Measurements from ENCODE around the gene UNC80. TPM values are rescaled to one million over a fixed set of nuclear protein-coding genes. Genes with fewer than 3 reads are reported as not detected.

Gene UNC80
- total RNA-seq, 2 experiments from 2014 or later: not detected

GRCh38 chr2:209986415-209986814 lies 214.8 kb downstream of the UNC80 start:
- H3K4me1 Mint-ChIP-seq (ENCODE audit: low read depth): peaks cover 3% of the 10 kb centered on the region
- CTCF ChIA-PET: interaction anchor here (1.6 kb wide), 1 partner anchor 213 kb away, joined by 5 read pairs; no protein-coding TSS in a partner anchor
- no peak overlapping the region for H3K4me3 Mint-ChIP-seq
- no peak overlapping the region for H3K27ac Mint-ChIP-seq
- no peaks in the 10 kb centered on the region for H3K9me3 Mint-ChIP-seq
- no peak for DNase-seq
- intact Hi-C loops (cut with micrococcal nuclease): no loop called here
- H3K36me3 Mint-ChIP-seq (ENCODE audit: low read depth): no peaks in the 10 kb centered on the region
- H3K27me3 Mint-ChIP-seq (ENCODE audit: low read depth): peaks cover 11% of the 10 kb centered on the region

DNA sequence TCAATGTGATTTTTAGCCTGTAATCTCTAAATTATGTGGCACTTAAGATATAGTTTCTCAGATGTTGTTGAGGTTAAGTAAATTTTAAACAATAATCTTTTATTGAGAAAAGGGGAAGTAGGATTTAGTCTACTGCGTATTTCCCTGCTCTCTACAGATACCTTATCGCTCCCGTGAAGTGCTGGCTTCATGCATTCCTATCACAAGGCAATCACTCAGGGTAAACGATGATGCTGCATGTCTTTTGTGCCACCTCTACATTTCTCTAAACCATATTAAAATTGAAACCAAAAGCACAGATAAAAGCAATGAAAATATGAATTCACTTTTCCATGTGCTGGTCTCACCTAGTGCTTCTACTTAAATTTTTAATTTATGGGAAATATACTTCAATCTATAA lies 216.4 kb downstream of the UNC80 start:
- H3K4me1 Mint-ChIP-seq (ENCODE audit: low read depth): peaks cover 3% of the 10 kb centered on the region
- no peak for DNase-seq
- H3K36me3 Mint-ChIP-seq (ENCODE audit: low read depth): no peaks in the 10 kb centered on the region
- no peak overlapping the region for H3K27ac Mint-ChIP-seq
- intact Hi-C loops (cut with micrococcal nuclease): no loop called here
- CTCF ChIA-PET: interaction anchor here (1.1 to 1.6 kb wide), 2 partner anchors 211 to 653 kb away, joined by 3 to 5 read pairs; no protein-coding TSS in a partner anchor
- H3K27me3 Mint-ChIP-seq (ENCODE audit: low read depth): peaks cover 11% of the 10 kb centered on the region
- H3K4me3 Mint-ChIP-seq: no peak overlapping the region
- H3K9me3 Mint-ChIP-seq: no peaks in the 10 kb centered on the region

DNA sequence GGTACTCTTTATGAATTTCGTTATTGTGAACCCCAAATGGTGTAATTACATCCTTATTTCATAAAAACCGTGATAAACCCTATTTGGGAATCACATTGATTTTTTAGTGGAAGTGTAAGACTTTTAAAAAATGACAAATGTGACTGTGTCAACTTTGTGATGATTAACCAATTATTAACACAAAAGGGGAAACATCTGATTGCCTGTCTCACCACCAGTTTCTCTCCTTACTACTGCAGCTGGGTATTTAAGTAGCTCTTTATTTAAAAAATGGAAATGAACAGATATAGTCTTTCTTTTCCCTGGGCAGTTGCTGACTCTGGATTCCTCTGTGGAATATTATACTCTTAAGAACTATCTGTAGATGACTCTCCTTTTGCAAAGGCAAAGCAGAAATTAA lies 219.2 kb downstream of the UNC80 start:
- CTCF ChIA-PET: interaction anchor here (0.6 to 1.4 kb wide), 3 partner anchors 13 to 544 kb away, joined by 3 to 4 read pairs (median 3); no protein-coding TSS in a partner anchor

DNA sequence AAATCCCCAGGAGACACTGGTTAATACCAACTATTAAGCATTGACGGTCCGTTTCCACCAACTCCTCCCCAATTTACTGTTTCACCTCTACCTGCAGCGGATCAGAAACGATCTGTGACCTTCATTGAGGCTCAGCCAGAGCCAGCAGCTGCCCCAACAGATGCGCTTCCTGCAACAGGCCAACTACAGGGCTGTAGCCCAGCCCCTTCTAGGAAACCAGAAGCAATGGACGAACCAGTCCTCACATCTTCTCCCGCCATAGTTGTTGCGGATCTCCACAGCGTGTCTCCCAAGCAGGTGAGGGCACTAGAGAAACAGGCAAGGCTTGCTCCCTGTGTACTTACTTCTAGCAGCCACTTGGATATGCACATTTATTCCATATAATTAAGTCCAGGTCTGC lies 222.3 kb downstream of the UNC80 start:
- Mint-ChIP-seq H3K4me1 (ENCODE audit: low read depth) (peaks cover 2% of the 10 kb centered on the region), H3K36me3 (ENCODE audit: low read depth) (no peaks in the 10 kb centered on the region), H3K27me3 (ENCODE audit: low read depth) (peaks cover 6% of the 10 kb centered on the region), H3K9me3 (no peaks in the 10 kb centered on the region), H3K4me3 (no peak overlapping the region), H3K27ac (no peak overlapping the region)
- CTCF ChIA-PET: no interaction called here
- DNase-seq: no peak
- intact Hi-C loops (cut with micrococcal nuclease): no loop called here

More for the DNA sequence above, 219.2 kb downstream of the UNC80 start:
- intact Hi-C loops (cut with micrococcal nuclease): no loop called here
- Mint-ChIP-seq H3K27me3 (ENCODE audit: low read depth) (peaks cover 7% of the 10 kb centered on the region), H3K9me3 (no peaks in the 10 kb centered on the region), H3K4me3 (no peak overlapping the region), H3K27ac (no peak overlapping the region), H3K4me1 (ENCODE audit: low read depth) (peaks cover 3% of the 10 kb centered on the region), H3K36me3 (ENCODE audit: low read depth) (no peaks in the 10 kb centered on the region)
- no peak for DNase-seq

- no peak overlapping the region for H3K27ac Mint-ChIP-seq
- CTCF ChIA-PET: interaction anchor here (0.6 to 1.5 kb wide), 4 partner anchors 38 to 1591 kb away, joined by 3 to 4 read pairs (median 4); no protein-coding TSS in a partner anchor
- intact Hi-C loops (cut with micrococcal nuclease): no loop called here
- H3K4me1 Mint-ChIP-seq (ENCODE audit: low read depth): peaks cover 18% of the 10 kb centered on the region
- no peaks in the 10 kb centered on the region for H3K36me3 Mint-ChIP-seq (ENCODE audit: low read depth)
- H3K9me3 Mint-ChIP-seq: no peaks in the 10 kb centered on the region
- H3K4me3 Mint-ChIP-seq: no peak overlapping the region
- DNase-seq: no peak
- H3K27me3 Mint-ChIP-seq (ENCODE audit: low read depth): no peaks in the 10 kb centered on the region
These were observed 227.0 kb downstream of the UNC80 start for GRCh38 chr2:209998596-209998995.

- CTCF ChIA-PET: interaction anchor here (1.6 kb wide), 1 partner anchor 196 kb away, joined by 4 read pairs; no protein-coding TSS in a partner anchor
- Mint-ChIP-seq H3K4me1 (ENCODE audit: low read depth) (peaks cover 36% of the 10 kb centered on the region), H3K27me3 (ENCODE audit: low read depth) (no peaks in the 10 kb centered on the region), H3K36me3 (ENCODE audit: low read depth) (peaks cover 7% of the 10 kb centered on the region), H3K4me3 (no peak overlapping the region), H3K9me3 (no peaks in the 10 kb centered on the region), H3K27ac (no peak overlapping the region)
- intact Hi-C loops (cut with micrococcal nuclease): loop anchor here (5.0 kb wide), 1 partner anchor 1733 kb away; the partner anchor contains the start of gene PIKFYVE
- DNase-seq: no peak
These were observed 229.1 kb downstream of the UNC80 start for GRCh38 chr2:210000464-210001324.

DNA sequence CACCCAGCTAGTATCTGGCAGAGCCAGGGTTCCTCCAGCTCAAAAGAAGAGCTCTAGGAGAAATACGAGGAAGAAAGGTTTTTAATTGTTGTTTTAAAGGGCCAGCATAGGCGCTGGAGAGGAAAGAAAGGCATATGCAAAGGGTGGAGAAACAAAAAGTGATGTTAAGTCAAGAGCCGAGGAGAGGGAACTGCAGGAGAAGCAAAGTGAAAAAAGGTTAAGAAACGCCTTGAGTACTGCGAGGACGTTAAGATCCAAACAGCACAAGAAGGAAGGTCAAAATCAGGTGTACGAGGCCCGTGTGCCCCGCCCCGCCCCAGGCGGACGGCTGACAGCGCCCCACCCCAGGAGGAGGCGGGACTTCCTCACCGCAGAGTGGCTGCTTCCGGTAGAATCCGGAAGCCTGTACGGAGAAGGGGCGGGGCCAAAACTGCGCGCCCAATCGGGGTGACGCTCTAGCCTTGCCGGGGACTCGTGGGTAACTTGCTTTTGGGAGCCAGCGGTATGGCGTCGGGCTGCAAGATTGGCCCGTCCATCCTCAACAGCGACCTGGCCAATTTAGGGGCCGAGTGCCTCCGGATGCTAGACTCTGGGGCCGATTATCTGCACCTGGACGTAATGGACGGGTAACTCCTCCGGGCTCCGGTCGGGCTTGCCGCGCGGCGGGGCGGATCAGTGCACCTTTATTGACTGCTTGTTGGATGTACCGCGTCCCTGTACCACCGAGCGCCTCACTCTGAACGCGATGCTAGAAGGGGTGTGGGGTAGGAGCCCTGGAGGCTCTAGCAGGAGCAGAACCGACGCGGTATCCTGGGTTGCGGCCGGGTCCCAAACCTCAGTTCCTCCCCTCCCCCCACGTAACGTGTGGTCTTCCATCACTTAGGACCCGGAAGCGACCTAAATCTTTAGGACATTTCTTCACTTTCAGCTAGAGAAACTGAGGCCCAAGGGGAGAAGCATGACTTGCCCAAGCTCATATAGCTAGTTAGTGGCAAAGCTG lies 230.8 kb downstream of the UNC80 start, which contains the start of gene RPE:
TSS of gene RPE (plus strand) at position 481 of the 1,000 bp plus-strand sequence. CDS start at position 505, 24 bp downstream.
- Mint-ChIP-seq H3K27me3 (ENCODE audit: low read depth) (no peaks in the 10 kb centered on the region), H3K4me1 (ENCODE audit: low read depth) (peaks cover 52% of the 10 kb centered on the region), H3K9me3 (no peaks in the 10 kb centered on the region), H3K27ac (peak within 1 kb of the TSS; percentile 94), H3K4me3 (peak within 1 kb of the TSS; percentile 93), H3K36me3 (ENCODE audit: low read depth) (peaks cover 15% of the 10 kb centered on the region)
- intact Hi-C loops (cut with micrococcal nuclease): loop anchor here (1.0 to 5.0 kb wide), 3 partner anchors 168 to 1735 kb away; partner anchors contain the start of genes LANCL1 and PIKFYVE
- DNase-seq: peak; percentile 98
- CTCF ChIA-PET: no interaction called here

GRCh38 chr2:210003359-210003758 lies 231.7 kb downstream of the UNC80 start:
- intact Hi-C loops (cut with micrococcal nuclease): loop anchor here (5.0 kb wide), 1 partner anchor 1736 kb away; the partner anchor contains the start of gene PIKFYVE
- no peaks in the 10 kb centered on the region for H3K9me3 Mint-ChIP-seq
- CTCF ChIA-PET: interaction anchor here (1.4 kb wide), 1 partner anchor 26 kb away, joined by 4 read pairs; no protein-coding TSS in a partner anchor
- DNase-seq: no peak
- peak overlapping the region; percentile 93 for H3K4me3 Mint-ChIP-seq
- peaks cover 59% of the 10 kb centered on the region for H3K4me1 Mint-ChIP-seq (ENCODE audit: low read depth)
- H3K27ac Mint-ChIP-seq: peak overlapping the region; percentile 86
- H3K36me3 Mint-ChIP-seq (ENCODE audit: low read depth): peaks cover 24% of the 10 kb centered on the region
- H3K27me3 Mint-ChIP-seq (ENCODE audit: low read depth): no peaks in the 10 kb centered on the region

DNA sequence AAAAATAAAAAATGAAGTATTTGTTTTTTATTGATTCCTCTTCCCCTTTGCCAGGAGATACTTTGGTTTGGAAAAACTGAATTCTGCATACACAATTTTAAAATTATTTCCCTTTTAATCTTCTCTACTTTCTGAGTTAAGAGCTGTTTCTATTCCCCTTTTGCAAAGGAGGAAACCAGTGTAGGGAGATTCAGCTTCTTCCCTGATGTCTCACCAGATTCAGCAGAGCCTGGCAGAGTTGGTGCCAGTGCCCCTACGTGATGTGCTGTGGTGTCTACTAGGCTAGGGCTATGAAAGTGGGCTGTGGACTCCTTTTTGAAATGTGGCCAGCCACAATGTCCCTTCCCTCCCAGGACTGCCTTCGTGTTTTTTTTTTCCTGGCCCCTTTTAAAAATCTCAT lies 233.2 kb downstream of the UNC80 start:
- Mint-ChIP-seq H3K4me1 (ENCODE audit: low read depth) (peaks cover 56% of the 10 kb centered on the region), H3K27me3 (ENCODE audit: low read depth) (no peaks in the 10 kb centered on the region), H3K4me3 (no peak overlapping the region), H3K36me3 (ENCODE audit: low read depth) (peaks cover 28% of the 10 kb centered on the region), H3K9me3 (no peaks in the 10 kb centered on the region), H3K27ac (no peak overlapping the region)
- CTCF ChIA-PET: interaction anchor here (0.5 to 1.4 kb wide), 4 partner anchors 28 to 190 kb away, joined by 3 to 7 read pairs (median 4); no protein-coding TSS in a partner anchor
- no peak for DNase-seq
- intact Hi-C loops (cut with micrococcal nuclease): loop anchor here (5.0 kb wide), 1 partner anchor 1738 kb away; the partner anchor contains the start of gene PIKFYVE

DNA sequence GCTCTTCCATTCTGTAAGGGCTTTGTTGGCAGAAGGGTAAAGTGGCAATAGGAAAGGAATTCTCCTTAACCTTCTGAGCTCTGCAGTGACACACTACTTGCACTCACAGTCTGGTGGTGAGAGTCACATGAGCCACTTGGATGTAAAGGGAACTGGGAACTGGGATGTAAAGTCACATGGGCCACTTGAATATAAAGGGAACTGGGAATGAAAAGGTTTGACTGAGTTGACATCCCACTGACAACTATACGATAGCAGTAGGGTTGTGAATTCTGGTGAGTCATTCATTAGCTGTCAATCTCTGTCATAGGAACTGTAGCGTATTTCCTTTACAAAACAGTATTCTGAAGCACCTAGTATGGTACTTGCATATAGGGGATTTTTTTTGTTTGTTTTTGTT lies 236.3 kb downstream of the UNC80 start:
- Mint-ChIP-seq H3K4me1 (ENCODE audit: low read depth) (peaks cover 60% of the 10 kb centered on the region), H3K27ac (no peak overlapping the region), H3K9me3 (no peaks in the 10 kb centered on the region), H3K36me3 (ENCODE audit: low read depth) (peaks cover 43% of the 10 kb centered on the region), H3K4me3 (no peak overlapping the region), H3K27me3 (ENCODE audit: low read depth) (no peaks in the 10 kb centered on the region)
- CTCF ChIA-PET: no interaction called here
- intact Hi-C loops (cut with micrococcal nuclease): no loop called here
- no peak for DNase-seq

DNA sequence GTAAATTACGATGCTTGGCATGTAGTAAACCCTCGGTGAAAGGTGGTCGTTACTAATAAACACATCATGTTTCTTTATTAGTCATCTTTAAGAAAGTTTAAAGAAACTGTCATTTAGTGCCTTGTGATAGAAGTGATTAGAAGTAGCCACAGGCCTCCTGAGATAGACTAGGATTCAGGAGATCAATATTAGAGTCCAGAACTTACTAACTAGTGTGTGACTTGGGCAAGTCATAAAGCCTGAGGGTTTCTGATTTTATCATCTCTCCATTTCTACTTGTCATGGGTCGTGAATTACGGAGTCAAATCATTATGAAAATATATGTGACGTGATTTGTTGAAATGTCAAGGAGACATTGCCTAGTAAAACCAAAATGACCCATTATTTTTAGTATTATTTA lies 237.5 kb downstream of the UNC80 start:
- Mint-ChIP-seq H3K4me3 (no peak overlapping the region), H3K27ac (no peak overlapping the region), H3K9me3 (no peaks in the 10 kb centered on the region), H3K36me3 (ENCODE audit: low read depth) (peaks cover 41% of the 10 kb centered on the region), H3K27me3 (ENCODE audit: low read depth) (no peaks in the 10 kb centered on the region), H3K4me1 (ENCODE audit: low read depth) (peaks cover 54% of the 10 kb centered on the region)
- CTCF ChIA-PET: no interaction called here
- no peak for DNase-seq
- intact Hi-C loops (cut with micrococcal nuclease): no loop called here

Data from activated naive CD4-positive, alpha-beta T cell treated with anti-CD3 and anti-CD28 coated beads for 36 hours (primary cell).